ENCODE results near the gene SCFD1.
"Not testable (repeated sequence)": the region's sequence is repeated elsewhere in the genome, so short reads cannot be mapped to it uniquely, and the experiment has no call there.

SCFD1 gene

GRCh38 chr14:30669594-30669993 lies 47.5 kb downstream of the SCFD1 start:
- in situ Hi-C loops (cut with HindIII; ENCODE audit: low sequenced_read_pairs): no loop called here

GRCh38 chr14:30673071-30673470 lies 51.0 kb downstream of the SCFD1 start:
- in situ Hi-C loops (cut with HindIII; ENCODE audit: low sequenced_read_pairs): no loop called here

DNA sequence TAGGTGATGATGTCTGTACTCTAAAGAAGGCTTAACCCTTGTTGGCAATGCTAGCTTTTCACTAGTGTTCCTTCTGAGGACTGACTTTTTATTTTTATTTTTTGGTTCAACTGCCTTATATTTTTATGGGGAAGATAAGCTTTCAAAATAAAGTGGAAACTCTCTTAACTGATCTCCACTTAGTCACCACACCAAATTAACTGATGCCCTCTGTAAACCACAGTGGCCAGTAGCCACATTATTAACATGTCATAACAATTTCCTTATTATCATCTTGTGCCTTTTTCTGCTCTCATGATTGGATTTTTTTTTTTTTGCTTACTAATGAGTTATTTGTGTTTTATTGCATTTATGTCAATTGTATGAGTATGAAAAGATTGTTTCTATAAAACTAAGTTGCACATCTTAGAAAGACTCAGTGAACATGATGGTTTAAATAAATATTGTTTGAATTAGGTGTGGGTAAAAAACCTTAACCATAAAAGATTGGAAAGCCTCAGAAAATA lies 56.9 kb downstream of the SCFD1 start:
- in situ Hi-C loops (cut with HindIII; ENCODE audit: low sequenced_read_pairs): no loop called here

DNA sequence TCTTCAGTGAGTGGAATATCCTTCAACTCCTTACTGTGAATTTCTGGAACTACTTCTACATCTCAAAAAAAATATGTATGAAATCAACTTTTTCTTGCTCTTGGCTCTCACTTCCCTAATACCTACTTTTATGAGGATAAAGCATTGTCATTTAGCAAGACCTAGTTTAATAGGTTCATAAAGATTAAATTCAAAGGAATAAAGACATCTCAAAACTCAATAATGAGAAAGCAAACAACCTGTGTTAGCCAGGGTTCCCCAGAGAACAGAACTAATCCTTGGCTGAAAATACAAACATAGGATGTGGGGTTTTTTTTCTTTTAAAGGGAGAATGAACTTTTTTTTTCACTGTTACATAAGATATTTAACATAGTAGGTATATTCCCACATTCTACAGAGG lies 57.9 kb downstream of the SCFD1 start:
- in situ Hi-C loops (cut with HindIII; ENCODE audit: low sequenced_read_pairs): no loop called here

DNA sequence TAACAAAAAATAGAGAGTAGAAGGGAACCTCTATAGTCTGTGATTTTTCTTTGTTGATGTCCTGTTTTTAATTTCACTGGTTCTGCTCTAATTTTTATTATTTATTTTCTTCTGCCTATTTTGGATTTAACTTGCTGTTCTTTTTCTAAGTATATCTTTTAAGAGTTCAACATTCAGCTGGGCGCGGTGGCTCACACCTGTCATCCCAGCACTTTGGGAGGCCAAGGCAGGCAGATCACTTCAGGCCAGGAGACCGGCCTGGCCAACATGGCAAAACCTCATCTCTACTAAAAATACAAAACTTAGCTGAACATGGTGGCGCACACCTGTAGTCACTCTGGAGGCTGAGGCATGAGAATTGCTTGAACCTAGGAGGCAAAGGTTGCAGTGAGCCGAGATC lies 58.7 kb downstream of the SCFD1 start:
- in situ Hi-C loops (cut with HindIII; ENCODE audit: low sequenced_read_pairs): not testable (repeated sequence)

DNA sequence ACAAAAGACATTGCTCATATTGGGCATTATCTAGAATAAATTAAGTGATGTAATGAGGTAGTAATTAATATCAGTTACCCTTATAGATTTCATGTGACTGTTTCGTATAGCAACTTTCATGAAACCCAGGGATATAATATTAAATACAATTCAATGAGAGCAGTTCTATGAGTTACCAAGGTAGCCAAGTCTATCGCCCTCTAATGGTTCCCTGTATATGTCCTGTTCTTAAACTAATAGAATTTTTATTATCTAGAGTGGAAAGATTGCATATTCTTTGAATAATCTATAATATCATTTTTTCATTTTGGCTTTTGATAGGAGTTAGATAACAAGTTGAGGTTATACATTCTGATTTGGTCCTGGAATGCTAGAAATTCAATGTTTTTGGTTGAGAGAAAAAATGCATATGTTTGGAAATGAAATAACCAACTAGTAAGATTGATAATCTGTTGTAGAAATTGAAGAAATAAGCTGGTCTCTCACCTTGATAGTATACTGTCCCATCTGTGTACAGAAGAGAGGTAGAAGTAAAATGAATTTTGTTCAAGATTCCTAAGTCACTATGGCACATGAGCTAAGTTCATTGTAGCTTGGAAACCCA lies 59.7 kb downstream of the SCFD1 start:
- in situ Hi-C loops (cut with HindIII; ENCODE audit: low sequenced_read_pairs): no loop called here

DNA sequence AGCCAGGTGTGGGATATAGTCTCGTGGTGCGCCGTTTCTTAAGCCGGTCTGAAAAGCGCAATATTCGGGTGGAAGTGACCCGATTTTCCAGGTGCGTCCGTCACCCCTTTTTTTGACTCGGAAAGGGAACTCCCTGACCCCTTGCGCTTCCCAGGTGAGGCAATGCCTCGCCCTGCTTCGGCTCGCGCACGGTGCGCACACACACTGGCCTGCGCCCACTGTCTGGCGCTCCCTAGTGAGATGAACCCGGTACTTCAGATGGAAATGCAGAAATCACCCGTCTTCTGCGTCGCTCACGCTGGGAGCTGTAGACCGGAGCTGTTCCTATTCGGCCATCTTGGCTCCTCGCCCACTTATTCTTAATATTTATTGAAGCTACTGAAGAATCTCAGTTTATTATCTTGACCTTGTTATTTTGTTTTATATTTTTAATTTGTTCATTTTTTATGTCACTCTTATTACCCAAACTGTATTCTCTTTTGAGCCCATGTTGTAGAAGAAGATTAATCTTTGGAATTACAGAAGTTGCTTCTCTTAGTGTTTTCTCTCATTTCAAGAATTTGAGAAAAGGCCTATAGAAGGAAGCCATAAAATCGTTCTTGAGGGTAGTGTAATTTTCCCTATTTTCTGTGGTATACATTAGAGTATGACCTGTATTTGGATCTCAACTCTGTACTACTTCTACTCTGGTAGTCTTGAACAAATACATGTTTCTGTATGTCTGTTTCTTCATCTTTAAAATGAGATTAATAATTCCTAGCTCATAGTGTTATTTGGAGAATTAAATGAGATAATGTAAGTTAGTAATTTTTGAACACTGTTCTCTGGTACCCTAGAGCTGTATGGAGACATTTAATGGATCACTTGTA lies 68.6 kb downstream of the SCFD1 start:
- in situ Hi-C loops (cut with HindIII; ENCODE audit: low sequenced_read_pairs): not testable (repeated sequence)

DNA sequence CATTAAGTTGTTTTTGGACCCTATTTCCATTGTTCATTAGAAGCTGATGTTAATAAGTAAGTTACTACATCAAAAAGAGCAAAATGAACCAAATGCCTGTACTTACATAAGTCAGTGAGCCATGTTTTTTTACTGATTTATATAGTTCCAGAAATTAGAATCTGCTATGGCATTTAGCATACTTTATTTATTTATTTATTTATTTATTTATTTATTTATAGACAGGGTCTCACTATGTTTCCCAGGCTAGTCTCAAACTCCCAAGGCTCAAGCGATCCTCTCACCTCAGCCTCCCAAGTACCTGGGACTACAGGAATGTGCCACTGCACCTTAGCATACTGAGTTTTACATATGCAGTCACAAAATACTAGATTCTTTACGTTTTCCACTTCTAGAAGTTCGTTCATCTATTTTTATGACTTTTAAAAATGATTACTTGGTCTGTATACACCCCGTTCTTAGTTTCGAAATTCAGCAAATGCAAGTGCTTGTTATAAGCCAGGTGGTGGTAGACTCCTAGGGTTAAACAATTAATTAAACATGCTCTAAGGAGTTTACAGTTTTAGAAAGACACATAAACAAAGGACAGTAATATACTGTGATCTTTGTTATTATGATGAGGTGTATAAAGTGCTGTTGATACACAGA lies 69.8 kb downstream of the SCFD1 start:
- in situ Hi-C loops (cut with HindIII; ENCODE audit: low sequenced_read_pairs): no loop called here

- in situ Hi-C loops (cut with HindIII; ENCODE audit: low sequenced_read_pairs): no loop called here
Observed at GRCh38 chr14:30692669-30693068, 70.5 kb downstream of the SCFD1 start.

DNA sequence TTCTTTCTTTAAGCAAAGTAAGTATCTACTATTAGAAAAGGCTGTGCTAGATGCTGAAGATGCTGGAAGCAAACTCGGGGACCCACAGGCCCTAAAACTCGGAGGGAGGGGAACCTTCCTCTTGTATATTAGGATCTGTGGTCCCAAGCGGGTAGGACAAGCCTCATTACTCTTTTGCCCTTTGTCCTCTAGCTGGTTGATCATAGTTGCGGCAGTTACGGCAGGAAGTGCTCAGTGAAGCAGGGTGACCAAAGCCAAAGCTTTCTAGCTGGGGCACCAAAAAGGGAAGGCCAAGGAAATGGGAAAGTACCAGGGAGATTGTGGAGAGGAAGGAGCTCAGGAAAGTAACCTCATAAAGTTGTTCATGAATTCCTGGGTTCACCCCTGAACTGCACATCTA lies 76.3 kb downstream of the SCFD1 start:
- in situ Hi-C loops (cut with HindIII; ENCODE audit: low sequenced_read_pairs): no loop called here

DNA sequence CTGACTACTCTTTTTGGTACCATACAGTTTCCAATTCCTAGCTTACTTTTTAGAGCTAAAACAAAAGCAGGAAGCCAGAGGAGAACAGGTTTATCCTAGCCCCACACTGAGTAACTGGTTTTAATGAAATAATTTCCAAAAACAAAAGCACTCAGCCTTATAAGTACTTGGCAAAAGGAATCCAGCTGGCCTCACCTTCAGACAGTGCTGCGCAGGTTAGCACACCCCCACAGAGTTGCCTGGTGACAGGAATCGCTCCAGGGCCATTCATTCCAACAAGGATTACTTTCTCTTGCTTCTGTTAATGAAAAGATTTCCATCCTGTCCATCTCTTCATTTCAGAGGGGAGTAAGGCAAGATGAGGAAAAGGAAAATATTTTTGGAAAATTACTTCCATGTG lies 84.6 kb downstream of the SCFD1 start:
- in situ Hi-C loops (cut with HindIII; ENCODE audit: low sequenced_read_pairs): no loop called here

GRCh38 chr14:30708157-30708556 lies 86.0 kb downstream of the SCFD1 start:
- in situ Hi-C loops (cut with HindIII; ENCODE audit: low sequenced_read_pairs): no loop called here

DNA sequence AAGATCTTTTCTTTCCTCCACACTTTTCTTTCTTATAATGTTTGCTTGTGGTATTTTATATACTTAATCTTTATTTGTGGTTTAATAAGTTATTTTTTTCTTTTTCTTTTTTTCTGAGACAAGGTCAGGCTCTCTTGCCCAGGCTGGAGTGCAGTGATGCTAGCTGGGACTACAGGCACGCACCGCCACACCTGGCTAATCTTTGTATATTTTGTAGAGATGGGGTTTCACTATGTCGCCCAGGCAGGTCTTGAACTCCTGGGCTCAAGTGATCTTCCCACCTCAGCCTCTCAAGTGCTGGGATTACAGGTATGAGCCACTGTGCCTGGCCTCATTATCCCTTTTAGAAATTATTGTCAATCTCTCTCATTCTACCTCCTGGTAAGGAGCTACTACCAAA lies 87.1 kb downstream of the SCFD1 start:
- in situ Hi-C loops (cut with HindIII; ENCODE audit: low sequenced_read_pairs): no loop called here

GRCh38 chr14:30710876-30711275 lies 88.8 kb downstream of the SCFD1 start:
- in situ Hi-C loops (cut with HindIII; ENCODE audit: low sequenced_read_pairs): no loop called here

GRCh38 chr14:30719137-30719536 lies 97.0 kb downstream of the SCFD1 start:
- in situ Hi-C loops (cut with HindIII; ENCODE audit: low sequenced_read_pairs): no loop called here

GRCh38 chr14:30725763-30726162 lies 103.6 kb downstream of the SCFD1 start:
- in situ Hi-C loops (cut with HindIII; ENCODE audit: low sequenced_read_pairs): no loop called here

DNA sequence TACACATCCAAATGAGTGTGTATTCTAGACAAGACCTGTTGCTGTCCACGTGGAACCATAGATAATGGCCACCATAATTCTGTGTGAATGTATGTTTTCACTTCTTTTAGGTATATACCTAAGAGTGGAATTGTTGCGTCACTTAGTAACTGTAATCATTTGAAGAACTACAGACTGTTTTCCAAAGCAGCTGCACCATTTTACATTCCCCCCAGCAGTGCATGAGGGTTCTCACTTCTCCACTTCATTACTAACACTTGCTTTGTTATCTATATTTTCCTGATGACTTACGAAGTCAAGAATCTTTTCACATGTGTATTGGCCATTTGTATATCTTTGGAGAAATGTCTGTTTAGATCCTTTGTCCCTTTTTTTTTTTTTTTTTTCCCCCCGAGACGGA lies 106.4 kb downstream of the SCFD1 start:
- in situ Hi-C loops (cut with HindIII; ENCODE audit: low sequenced_read_pairs): no loop called here

GRCh38 chr14:30737916-30738315 lies 115.8 kb downstream of the SCFD1 start:
- in situ Hi-C loops (cut with HindIII; ENCODE audit: low sequenced_read_pairs): no loop called here

DNA sequence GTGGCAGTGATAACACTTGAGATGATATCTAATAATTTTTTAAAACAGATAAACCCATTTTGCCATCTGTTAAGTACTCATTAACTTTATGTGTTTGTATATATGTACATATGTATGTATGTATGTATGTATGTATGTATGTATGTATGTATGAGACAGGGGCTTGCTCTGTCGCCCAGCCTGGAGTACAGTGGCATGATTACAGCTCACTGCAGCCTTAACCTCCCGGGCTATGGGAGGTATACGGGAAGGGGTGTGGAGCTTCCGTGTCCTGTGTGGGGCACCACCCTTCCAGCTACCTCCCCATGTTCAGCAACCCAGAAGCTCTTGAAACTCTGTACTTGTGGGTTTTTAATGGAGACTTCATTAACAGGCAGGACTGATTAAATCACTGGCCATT lies 116.9 kb downstream of the SCFD1 start:
- in situ Hi-C loops (cut with HindIII; ENCODE audit: low sequenced_read_pairs): no loop called here

DNA sequence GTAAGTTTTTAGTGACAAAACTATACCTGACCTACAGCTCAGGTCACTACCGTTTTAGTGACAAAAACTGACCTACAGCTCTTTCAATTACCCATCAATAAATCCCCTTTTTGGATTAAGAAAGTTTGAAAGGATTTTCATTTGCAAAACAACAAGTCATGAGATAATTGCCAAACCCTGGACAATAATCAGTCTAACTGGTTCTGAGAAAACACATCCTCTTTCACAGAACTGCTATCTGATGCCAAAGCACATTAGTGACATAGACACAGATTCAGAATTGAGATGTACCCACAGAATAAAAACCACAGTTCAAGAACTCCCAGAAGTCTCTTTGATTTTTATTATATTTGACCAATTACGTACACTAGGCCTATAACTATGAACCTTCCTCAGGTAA lies 126.2 kb downstream of the SCFD1 start:
- in situ Hi-C loops (cut with HindIII; ENCODE audit: low sequenced_read_pairs): no loop called here

DNA sequence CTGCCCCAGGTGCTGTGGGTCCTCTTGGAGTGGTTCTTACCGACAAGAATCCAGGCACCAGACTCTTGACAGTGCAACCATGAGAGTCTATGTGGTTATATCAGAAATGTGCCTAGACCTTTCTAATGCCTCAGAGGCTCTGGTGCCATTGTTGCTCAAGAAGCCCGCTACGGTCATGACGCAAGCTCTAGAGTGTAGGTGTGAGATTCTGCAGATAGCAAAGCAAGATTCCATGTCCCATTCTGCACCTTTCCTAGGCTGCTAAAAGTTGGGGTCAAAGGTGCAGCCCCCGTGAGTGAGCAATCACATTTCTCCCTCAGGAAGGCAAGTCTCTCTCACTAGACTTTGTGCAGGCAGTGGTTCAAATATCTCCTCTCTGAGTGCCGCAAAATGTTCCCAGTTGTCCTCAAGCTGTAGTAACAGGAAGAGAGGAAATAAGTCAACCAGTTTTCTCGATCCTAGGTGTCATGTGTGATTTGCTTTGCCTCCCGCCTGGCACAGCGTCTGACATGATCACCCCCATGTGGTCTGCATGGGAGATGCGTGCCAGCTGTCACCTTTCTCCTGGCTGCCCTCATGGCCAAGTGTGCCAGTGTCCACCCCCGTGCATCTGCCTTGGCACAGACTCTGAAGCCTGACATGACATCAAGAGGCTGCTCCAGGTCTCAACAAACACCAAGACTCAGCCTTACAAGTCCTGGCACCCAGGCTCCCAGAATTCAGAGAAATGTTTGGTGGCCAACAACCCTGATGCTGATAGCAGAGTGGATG lies 129.7 kb downstream of the SCFD1 start:
- in situ Hi-C loops (cut with HindIII; ENCODE audit: low sequenced_read_pairs): no loop called here
